Measurements from ENCODE around the gene SERPINB12. TPM values are rescaled to one million over a fixed set of nuclear protein-coding genes. Genes with fewer than 3 reads are reported as not detected.

SERPINB12 gene
- total and polyA plus RNA-seq, 2 of the 13 experiments (the other 11 are each of a cell fraction or from before 2014, with no cell fraction given), result not detected

DNA sequence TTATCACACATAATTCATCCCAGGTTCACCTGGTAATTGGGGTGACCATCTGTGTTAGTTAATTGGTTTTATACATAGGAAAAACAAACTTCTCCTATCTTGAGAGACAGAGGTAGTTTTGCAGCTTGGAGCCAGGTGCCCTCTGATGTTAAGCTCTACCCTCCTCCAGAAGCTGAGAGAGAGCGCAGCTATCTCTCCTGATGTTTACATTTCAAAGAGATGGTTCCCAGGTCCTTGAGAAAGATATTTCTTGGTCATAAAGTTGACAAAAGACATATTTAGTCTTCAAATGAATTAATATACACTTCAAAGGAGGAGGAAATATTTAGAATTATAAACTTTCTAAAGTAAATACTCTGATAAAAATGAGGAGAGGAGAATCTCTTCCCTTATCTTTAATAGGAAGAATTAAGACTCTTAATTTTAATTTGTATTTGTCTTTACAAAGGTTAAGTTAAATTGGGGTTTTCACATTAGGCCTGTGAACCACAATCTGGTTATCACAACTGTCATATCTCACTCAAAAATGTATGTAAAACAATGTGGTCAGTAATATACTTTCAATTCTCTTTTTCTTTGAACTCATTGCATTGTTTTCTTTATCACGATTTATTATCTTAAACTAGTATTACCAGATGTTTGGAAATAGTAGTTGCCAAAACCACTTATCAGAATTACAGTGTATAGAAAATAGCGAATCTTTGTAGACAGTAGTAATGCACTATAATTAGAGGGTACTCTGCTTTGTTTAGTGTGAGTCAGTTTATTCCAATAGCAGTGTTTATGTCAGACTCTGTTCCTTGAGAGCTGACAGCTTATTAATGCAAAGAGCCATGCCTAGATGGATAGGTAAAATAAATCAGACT is 75.1 kb downstream of the SERPINB12 start:
- Histone ChIP-seq H3K9ac (ENCODE audit: insufficient read depth, low read depth, low read length) (no peak overlapping the region), H3K36me3 (replicated peaks in 1 of 2; ENCODE audit: control insufficient read depth in 1 of 2, insufficient read depth in 2 of 2, low read length in 2 of 2) (no peaks in the 10 kb centered on the region), H2AFZ (ENCODE audit: low read length) (no peak overlapping the region), H3K4me1 (ENCODE audit: insufficient read depth, low read length) (no peaks in the 10 kb centered on the region), H3K79me2 (ENCODE audit: insufficient read depth, low read length) (no peaks in the 10 kb centered on the region), H3K4me2 (ENCODE audit: low read depth, low read length) (no peak overlapping the region), H4K20me1 (ENCODE audit: insufficient read depth, low read length) (no peaks in the 10 kb centered on the region), H3K27me3 (ENCODE audit: control insufficient read depth in 1 of 2, insufficient read depth in 2 of 2, low read length in 2 of 2) (no peaks in the 10 kb centered on the region), H3K27ac (ENCODE audit: extremely low read length, insufficient read depth, low read length) (no peak overlapping the region), H3K4me3 (replicated peaks in 1 of 3; ENCODE audit: insufficient read depth in 1 of 3, low read depth in 2 of 3, low read length in 3 of 3) (no peak overlapping the region), H3K9me3 (ENCODE audit: low read length) (peaks cover 5% of the 10 kb centered on the region; the same call in 1 of the 2 replicates)
- no peak for TF ChIP-seq FLYWCH1 (CRISPR knock-in tag; IDR thresholded peaks at IDR 0.05)
- TF ChIP-seq ZSCAN29 (CRISPR knock-in tag; conservative IDR thresholded peaks at IDR 0.05), result no peak
- no peak for TF ChIP-seq ZNF850 (CRISPR knock-in tag; conservative IDR thresholded peaks at IDR 0.05)
- no peak for TF ChIP-seq JUND (CRISPR knock-in tag; IDR thresholded peaks at IDR 0.05)
- TF ChIP-seq ZXDC (CRISPR knock-in tag; IDR thresholded peaks at IDR 0.05), result no peak
- TF ChIP-seq ZSCAN12 (CRISPR knock-in tag; IDR thresholded peaks at IDR 0.05), result no peak
- TF ChIP-seq GATA4 (IDR thresholded peaks at IDR 0.05; ENCODE audit: borderline replicate concordance, low read depth), result no peak
- TF ChIP-seq GRHL1 (CRISPR knock-in tag; conservative IDR thresholded peaks at IDR 0.05), result no peak
- TF ChIP-seq XBP1 (CRISPR knock-in tag; IDR thresholded peaks at IDR 0.05), result no peak
- no peak for TF ChIP-seq KMT2B (CRISPR knock-in tag; IDR thresholded peaks at IDR 0.05)
- ATAC-seq, result no peak
- DNase-seq (ENCODE audit: low spot score), result no peak
- intact Hi-C loops (cut with micrococcal nuclease; ENCODE audit: unreplicated experiment) (no loop called here), in situ Hi-C loops (cut with HindIII; ENCODE audit: extremely low pct_ligation_motif_present, low pct_unique_long_range_greater_than_20kb) (no loop called here)
- FAIRE-seq, result no peak
- POLR2A ChIA-PET, result no interaction called here
- CTCF ChIA-PET (ENCODE audit: low intra/inter-chr PET ratio, low total read pairs), result no interaction called here
- BruUV-seq (replicated peaks), result no TSS peak
- WGBS (ENCODE audit: low lambda C conversion rate), result 0% methylated on average over 3 of the region's 3 CpGs

Measured in HepG2 (cell line).